ENCODE measurements around the gene KIF6.

KIF6 gene

DNA sequence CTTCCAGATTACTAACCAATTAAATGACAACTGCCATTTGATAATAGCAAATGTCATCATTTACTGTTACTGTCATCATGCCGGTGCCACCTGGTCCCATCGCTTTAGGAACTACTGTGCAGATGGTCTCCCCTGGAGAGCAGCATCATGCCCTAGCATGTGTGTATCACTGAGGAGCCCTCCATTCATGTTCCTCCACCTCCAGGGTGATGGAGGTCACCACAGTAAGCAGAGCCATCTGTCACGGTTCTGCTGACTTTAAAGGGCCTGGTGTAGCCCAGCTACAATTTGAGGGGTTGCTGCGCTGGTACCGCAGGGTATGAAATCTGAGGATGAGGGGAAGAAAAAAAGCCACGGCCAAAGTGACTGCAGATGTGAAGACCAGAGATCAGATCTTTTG, 283.9 kb downstream of the KIF6 start:
- DNase-seq, result peak; percentile 44

DNA sequence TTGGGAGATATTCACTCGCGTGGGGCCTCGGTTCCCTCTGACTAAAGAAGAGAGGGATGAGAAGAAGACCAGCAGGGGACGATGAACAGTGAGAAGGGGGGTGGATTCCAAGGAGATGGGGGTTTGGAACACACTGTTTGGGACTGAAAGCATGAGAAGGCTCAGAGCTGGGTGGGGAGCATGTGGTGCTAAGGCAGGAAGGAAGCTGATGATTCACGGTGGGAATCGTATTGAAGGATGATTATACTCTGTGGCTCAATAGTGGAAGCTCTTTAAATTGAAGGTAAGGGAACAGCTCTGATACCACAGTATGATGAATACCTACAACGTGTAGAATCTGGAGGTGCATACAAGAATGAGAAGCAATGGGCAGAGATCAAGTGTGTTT, 285.2 kb downstream of the KIF6 start:
- no peak for DNase-seq

DNA sequence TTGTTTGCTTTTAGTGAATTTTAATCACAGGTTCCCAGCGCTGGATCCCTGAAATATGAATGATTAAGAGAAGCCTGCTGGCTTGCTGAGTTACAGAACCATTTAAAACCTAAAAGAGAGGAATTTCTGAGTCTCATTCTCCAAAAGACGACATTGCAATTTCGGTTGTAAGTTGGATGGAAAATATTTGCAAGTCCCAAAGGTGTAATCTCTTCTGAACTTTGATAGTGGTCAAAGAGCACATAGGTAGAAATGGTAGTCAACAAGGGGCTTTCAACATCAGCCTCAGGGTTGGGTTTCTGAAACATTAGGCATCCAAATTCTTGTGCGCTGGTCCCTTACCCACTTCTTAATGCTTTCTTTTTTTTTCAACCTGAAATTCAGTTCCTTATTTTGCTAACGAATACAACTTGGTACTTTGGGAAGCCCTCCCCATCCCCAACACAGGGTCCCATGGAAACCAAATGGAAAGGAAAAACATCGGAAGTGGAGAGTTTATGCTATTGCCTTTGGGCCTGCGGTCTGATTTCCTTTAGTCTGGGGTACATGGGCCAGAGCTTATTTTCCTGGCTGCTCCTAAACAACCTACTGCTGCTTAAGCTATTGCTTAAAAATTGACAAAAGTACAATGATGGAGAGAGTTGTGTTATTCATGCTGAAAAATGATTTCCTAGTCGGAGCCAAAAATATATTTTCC, 285.7 kb downstream of the KIF6 start:
- DNase-seq, result no peak

- DNase-seq, result no peak
These were observed 291.6 kb downstream of the KIF6 start for GRCh38 chr6:39433630-39434029.

DNA sequence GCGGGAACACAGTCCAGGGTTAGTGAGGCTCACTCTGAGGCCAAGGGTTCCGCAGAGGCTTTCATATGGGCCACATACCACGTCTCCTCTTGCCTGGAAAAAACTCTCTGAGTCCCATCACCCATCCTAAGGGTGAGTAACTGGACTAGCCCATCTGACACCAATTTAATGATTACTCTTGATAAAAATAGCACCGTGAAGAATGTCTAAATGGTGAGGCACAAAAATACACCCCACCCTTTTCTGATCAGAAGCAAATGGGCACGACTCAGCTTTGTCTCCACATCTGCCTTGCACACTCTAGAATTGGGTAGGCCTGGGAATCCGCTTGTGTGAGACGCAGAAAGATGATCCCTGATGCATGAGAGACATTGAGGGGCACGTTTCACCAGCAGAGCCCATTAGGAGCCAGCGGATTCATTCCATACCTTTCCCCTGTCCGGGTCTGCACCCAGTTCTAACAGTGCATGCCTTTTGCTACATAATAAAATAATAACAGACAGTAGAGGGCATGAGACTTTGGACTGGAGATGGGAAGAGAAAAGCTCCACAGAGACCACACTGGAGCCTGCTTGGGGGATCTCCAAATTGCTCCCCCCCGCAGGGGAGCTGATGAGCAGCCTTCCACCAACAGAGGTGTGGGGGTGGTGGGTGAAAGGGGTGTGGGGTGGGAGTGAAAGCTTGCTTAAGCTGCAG, 292.7 kb downstream of the KIF6 start:
- no peak for DNase-seq

DNA sequence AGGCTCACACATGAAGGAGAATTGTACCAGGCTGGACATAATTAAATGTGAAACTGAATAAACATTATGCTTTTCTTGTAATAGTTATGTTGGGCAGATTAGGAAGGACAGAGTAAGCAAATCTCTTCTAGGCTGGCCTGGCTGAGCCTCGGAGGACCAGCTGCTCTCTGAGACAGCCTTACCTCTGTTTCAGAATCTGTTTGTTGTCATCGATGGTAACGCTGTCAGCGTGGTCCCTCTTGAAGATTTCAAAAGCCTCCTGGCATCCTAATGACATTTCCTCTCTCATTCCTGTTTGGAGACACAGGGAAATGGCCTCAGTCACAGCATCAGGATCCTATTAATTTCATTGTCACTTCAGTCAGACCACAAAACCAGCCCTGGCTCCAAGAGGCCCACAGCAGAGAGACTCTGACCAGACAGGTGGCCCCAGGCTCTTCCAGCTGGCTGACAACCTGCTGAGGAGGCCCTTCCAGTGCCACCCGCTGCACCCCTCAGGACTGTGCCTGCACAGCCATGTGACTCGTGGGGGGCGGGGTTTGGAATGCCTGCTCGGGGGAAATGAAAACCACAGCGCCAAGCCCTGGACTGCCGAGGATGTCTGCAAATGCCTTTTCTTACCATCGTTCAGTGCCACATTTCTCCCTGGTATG, 294.2 kb downstream of the KIF6 start:
- DNase-seq, result peak; percentile 88

- DNase-seq, result no peak
These were observed 294.8 kb downstream of the KIF6 start for GRCh38 chr6:39430446-39430845.

DNA sequence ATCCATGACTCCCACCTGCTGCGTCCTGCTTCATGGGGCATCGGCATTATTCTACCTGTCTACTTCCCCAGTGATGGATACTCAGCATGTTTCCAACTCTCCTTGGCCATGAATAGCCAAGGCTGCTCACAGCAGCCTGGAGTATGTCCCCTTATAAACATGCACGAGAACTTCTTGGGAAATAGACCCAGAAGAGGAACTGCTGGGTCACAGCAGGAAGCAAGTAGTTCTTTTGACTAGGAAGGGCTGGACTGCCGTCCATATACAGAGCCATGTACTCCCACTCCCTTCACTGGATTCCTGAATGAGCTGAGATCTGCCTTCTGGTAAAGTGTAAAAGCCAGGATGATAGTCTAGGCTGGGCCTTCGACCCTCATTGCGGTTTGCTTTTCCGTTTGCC, 296.4 kb downstream of the KIF6 start:
- DNase-seq, result peak; percentile 17

- DNase-seq, result no peak
These were observed 297.1 kb downstream of the KIF6 start for GRCh38 chr6:39428152-39428551.

DNA sequence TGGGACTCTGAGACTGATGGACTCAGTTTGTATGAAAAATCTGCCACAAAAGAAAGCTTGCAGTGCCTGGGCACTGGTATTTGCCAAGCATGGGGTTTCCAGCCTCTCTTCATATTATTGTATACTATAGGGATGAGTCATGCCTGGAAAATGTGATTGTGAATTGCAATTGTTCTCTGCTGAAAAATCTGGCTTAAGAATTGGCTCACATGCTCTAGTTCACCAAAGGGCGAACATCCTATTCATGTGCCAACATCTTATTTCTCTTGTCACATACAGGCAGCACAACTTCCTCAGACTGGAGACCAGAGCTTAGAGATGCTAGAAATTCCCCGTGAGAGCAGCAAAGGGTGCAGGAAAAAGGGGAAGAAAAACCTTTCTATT, 299.1 kb downstream of the KIF6 start:
- peak; percentile 6 for DNase-seq

DNA sequence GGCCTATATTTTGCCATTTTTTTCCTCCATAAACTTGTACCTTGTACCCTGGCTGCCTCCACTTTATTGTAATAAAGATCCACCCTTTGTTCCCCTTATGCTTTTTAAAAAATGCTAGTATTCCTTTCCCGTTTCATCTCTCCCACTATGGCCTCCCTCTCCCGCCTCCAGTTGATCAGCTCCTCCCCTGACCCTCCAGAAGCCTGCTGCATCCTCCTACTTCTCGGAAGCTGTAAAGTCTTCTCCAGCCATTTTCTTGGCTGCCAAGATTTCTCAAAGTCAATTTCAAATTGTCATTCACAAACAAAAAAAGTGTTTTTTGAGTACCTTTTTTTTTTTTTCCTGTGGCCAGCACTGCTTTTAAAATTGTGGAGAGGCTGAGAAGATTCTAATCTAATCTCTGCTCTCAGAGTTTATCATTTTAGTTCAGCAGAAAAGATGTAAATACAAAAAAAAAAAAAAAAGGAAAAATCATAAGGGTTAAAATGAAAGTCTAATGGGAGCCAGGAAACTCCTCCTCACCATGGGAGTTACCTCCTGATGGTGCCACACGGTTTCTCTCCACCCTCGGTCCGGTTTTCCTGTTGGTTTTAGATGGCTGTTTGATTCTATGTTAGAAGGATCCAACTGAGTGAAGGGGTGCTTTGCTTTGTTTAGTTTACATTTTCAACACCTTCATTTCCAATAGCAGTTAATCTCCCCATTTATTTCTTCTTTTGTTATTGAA, 299.7 kb downstream of the KIF6 start:
- DNase-seq, result no peak

GRCh38 chr6:39424831-39425230, 300.4 kb downstream of the KIF6 start:
- no peak for DNase-seq

GRCh38 chr6:39422238-39422637, 303.0 kb downstream of the KIF6 start:
- no peak for DNase-seq

DNA sequence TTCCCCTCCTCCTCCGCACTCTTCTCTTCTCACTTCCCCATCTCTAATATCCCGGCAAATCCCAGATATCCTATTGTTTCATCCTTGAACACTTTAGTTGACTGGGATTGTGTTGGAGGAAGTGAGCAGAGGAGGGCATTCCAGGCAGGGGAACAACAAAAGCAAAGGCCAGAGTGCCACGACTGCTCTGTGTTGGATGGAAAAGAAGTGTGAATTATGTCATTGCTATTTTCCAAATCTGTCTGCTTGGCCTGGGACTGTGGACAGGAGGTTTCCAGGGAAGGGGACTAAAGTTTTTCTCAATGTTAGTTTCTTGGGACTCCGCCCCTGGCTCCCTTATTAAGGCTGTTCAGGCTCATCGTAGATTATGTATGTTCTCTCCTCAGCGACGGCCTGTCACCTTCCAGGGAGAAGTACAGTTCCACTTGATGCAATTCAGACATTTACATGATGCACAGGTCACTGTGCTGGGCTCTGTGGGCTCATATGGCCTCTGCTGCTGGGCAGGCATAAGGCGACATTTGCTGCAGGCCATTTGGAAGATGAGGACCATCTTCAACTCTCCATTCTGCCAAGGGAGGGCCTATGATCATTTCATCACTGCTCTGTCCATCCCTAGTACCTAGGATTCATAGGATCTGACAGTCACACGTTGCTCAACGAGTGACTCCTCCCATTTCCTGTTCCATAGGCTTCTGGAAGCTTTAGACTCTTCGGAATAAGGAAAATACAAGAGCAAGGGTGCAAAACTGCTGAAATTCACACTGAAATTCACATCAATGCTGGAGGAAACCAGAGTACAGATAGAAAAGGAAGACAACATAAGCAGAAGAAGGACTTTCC, 303.6 kb downstream of the KIF6 start:
- no peak for DNase-seq

DNA sequence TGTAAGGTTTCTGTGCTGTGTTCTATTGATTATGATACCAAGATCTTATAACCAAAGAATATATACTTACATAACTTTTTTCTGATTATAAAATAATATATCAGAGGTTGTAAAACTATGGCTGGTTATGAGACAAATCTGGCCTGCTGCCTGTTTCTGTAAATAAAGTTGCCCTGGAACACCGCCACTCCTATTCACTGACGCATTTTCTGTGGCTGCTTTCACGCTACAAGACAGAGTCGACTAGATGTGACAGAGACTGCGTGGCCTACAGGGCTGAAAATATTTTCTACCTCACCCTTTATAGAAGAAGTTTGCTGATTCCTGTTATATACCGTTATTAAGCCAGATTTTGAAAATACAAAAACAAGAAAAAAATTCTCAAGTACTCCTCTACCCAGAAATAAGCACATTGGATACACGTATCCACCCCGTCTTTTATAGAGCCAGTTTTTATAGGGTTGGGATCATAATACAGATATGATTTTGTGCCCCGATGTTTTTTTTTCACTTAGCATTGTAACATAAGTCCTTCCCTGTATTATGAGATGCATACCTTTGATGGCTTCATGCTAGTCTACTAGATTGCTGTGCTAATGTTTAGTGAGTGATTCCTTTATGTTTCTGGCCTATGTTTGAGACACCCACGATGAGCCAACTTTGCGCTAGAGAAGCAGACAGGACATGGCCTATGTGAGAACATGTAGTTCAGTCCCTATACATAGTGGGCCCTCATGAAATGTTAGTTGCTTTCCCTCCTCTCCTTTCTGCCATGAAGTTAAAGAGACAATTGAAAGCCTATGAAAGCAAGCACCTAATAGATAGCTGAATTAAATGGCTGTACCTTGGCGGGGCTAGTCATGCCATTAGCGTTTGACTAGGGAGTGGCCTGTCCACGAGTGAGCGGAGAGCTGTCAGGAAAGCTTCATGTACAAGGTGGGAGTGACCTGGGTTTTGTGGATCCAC, 304.6 kb downstream of the KIF6 start:
- DNase-seq, result no peak

- DNase-seq, result no peak
These were observed 305.6 kb downstream of the KIF6 start for GRCh38 chr6:39419607-39420006.

DNA sequence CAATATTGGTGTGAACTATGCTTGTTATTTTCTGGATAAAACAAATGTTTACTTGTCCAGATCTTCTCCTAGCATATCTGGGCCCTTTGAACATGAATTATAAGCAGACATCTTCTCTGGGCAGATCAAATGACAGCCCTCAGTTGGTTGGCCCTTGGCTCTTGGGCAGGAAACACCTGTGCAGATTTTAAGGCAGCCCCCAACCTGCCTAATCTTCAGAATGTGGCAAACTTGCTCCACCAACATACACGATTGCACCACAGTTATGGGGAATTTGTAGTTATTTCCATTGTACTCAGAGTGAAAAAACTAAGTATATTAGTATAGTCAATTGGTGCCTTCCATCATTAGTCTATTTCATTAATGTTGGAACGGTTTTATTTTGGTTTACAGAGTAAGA, 307.8 kb downstream of the KIF6 start:
- no peak for DNase-seq

- DNase-seq, result no peak
These were observed 308.5 kb downstream of the KIF6 start for GRCh38 chr6:39416728-39417127.

DNA sequence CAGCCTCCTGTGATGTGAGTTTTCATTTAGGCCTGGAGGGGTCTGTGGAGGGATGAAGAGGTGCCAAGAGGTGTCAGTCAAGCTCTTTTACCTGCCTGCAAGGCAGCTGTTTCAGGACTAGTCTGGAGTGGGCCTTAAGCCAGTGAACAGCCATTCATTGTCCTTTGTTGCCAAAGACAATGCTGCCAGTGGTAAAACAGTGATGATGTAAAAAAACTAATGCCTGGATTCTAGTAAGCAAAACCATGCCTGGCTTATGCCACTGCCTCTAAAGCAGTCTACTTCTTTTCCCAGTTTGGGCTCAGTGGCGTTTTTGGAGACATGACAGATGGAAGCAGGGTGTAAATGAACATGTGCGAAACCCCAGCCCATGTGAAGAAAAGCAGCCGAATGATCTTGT, 309.2 kb downstream of the KIF6 start:
- no peak for DNase-seq

- no peak for DNase-seq
These were observed 309.7 kb downstream of the KIF6 start for GRCh38 chr6:39415482-39415881.

- DNase-seq, result no peak
These were observed 313.7 kb downstream of the KIF6 start for GRCh38 chr6:39411465-39411864.

DNA sequence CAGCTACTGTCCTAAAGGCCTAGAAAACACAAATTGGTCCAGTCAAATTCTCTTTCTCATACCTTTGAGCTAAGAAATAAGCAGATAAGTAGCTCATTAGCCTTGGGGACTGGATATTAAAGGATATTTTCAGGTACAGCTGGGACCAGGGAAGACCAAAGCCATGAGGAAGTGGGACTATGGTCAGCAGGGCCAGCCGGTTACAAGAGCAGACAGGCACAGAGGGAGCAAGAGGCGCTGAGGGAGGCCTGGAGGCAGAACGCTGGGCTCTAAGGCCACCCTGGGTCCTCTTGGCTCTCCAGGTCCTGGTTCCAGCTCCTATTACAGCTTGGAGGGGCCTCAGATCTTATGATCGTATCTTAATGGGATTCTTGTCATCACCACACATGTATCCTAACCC, 314.2 kb downstream of the KIF6 start:
- no peak for DNase-seq
